Measurements from ENCODE around the gene FOSB.
"Not testable (repeated sequence)": the region's sequence is repeated elsewhere in the genome, so short reads cannot be mapped to it uniquely, and the experiment has no call there.

The FOSB gene

DNA sequence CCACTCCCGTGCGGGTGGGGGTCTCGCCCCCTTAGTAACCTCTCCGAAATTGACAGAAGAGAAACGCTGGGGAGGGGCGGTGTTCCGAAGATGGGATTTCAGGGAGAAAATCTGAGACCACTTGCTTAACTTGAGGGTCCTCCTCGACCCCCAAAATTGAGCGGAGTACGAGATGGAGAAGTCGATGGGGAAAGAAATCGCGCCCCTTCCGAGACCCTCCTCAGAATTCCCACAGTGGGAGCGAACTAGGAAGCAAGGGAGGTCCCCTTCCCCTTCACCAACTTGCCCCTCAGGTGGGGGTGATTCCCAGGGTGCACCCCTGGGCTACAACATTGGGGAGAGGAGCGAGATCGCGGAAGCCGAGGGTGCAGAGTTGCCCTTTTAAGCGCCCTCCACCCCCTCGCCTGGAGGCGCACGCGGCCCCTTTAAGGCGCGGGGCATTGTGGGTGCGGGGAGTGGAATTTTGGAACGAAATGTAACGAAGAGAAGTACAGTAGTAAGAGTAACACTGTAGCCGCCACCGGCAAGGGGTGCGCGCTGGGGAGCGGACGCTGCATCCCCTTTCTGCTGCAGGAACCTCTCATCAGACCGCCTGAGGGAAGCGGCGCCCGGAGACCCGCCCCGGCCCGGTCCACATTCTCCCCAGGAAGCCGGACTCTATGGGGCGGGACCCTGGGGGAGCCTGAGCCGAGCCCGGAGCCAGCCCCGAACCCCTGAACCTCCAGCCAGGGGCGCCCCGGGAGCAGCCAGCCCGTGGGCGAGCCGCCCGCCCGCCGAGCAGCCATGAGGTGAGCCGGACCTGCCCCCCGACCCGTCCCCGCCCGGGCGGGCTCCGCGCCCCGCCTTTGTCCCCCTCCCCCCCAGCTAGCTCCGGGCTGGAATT lies 39.4 kb downstream of the FOSB start, which contains the start of gene VASP:
VASP (plus strand) TSS at position 491 of the 883 bp plus-strand sequence; CDS start at position 784, 293 bp downstream.
- DNase-seq, result peak; percentile 73 to 82 (median 76)

DNA sequence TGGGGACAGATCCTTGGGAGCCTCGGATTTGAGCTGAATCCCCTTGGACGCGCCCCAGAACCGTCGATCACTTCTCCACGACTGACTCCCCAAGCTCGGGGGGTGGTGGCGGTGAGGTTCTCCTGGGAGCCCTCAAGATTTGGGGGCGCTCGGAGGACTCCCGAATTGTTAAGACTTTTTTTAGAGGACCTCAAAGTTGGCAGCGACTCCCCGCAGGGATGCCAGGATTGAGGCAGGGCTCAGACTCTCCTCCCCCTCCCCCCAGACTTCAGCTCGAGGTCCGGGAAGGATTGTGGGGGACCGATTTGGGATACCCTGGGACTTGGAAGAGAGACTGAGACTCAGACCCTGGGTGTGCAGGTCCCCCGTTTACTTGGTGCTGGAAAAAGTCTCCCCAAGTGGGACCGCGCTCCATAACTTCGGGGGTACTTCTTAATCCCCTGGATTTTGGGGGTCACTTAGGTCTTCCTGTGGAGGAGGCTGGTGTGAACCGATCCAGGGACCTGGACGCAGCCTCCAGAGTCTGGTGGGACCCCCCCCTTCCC lies 40.1 kb downstream of the FOSB start:
- DNase-seq, result peak in 1 of 3 experiments; percentile 38

DNA sequence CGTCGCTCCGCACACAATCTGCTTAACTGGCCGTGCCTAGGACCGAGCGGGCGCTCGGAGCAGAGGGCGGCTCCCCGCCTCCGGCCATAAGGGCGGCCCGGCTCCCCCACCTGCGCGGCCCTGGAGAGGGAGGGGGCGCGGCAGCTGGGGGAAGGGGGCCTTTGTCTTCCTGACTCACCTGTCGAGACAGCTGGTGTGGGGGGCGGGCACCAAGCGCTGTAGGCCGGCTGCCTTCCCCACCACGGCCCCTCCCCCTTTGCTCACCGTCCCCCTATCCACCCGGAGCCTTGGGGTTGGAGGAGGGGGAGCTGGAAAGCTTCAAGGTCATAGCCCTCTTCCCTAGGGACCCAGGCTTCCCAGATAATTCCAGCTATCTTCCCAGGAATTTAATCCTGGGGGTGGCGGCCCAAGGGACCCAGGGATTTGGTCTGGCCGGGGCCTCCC lies 40.6 kb downstream of the FOSB start:
- peak in 2 of 3 experiments; percentile 73 to 78 for DNase-seq

DNA sequence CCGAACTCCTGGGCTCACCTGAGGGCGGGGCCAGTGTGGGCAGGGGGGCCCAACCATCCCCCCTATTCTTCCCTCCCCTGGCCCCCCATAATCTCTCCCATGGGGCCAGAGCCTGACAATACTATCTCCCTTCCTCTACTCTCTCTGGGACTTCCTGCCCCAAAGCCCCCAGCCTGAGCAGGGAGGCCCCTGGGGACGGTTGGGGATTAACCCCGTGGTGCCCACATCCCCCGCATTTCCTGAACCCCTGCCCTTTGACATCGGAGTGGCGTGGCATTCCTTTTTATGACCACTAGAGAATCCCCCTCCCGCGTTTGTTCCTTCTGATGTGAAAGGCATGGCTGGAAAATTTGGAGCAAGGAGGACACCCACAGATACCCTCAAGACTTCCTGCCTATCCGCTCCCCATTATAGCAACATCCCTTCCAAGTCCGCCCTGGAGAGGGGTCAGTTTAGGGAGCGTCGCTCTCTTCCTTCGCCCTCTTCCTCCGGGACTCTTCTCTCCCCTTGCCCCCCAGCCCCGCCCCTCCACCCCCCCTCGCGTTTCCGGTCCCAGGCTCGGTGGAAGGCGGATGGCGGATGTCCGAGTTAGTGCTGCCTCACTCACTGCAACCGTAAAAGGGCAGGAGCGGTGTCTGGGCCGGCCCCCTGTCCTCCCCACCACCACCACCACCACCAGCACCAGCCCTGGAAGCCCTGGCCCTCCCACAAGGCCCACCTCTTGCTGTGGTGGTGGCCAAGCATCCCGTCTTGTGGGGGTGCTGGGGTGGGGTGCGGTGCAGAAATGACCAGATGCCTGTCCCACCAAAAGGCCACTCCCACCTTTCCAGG lies 41.3 kb downstream of the FOSB start:
- DNase-seq, result peak in 1 of 3 experiments; percentile 34

DNA sequence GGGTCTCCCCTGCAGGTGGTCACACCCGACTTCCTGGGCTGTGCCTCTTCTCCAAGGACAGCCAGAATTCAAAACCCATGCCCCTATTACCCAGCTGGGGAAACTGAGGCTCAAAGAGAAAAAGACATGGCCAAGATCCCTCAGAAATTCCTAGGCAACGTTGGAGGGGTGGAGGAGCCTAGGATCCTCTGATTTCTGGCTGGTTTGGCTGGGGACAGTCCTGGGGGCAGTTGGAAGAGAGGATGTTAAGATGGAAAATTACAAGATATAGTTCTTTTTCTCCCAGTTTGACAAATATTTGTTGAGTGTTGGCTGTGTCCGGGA lies 41.9 kb downstream of the FOSB start:
- DNase-seq, result no peak

DNA sequence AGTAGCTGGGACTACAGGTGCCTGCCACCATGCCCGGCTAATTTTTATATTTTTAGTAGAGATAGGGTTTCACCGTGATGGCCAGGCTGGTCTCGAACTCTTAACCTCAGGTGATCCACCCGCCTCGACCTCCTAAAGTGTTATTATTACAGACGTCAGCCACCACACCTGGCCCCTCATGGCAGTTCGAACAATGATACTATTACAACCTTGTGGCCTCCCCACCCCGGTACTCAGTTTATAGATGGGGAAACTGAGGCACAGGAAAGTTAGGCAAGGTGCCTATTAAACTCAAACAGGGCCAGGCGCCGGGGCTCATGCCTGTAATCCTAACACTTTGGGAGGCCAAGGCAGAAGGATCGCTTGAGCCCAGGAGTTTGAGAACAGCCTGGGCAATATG lies 42.6 kb downstream of the FOSB start:
- not testable (repeated sequence) for DNase-seq

DNA sequence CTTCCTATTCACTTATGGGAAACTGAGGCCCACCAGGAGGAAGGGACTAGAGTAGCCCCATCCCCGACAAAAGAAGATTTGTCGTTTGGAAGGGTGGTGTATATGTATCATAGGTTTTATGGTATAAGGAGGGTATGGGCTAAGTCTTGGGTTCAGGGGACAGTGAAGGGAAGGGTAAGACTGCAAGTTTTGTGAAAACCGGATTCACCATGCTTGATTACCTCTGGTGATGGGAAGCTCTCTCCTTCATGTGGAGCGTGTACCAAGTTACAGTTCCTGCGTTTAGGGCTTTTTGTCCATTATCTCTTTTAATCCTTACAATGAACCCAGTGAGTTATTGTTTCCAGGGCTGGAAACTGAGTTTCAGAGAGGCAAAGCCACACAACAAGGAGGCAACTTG lies 43.3 kb downstream of the FOSB start:
- DNase-seq, result no peak

DNA sequence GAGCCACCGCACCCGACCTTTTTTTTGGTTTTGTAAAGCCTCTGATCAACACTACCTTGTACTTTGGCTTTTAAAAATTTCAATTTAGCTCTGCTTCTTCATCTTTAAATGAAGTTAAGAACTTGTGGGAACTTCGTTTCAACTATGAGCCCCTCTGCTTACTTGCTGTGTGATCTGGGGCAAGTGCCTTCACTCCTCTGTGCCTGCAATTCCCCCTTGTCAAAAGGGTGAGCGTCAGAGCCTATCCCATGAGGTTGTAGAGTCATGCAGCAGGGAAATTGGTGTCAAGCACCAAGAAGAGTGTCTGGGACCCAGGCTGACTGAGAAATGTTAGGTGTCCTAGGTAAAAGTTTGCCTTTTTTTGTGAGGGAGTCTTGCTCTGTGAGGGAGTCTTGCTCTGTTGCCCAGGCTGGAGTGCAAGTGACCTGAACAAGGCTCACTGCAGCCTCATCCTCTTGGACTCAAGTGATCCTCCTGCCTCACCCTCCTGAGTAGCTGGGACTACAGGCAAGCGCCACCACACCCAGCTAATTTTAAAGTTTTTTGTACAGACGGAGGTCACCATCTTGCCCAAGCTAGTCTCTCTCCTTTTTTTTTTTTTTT lies 45.2 kb downstream of the FOSB start:
- DNase-seq, result no peak

DNA sequence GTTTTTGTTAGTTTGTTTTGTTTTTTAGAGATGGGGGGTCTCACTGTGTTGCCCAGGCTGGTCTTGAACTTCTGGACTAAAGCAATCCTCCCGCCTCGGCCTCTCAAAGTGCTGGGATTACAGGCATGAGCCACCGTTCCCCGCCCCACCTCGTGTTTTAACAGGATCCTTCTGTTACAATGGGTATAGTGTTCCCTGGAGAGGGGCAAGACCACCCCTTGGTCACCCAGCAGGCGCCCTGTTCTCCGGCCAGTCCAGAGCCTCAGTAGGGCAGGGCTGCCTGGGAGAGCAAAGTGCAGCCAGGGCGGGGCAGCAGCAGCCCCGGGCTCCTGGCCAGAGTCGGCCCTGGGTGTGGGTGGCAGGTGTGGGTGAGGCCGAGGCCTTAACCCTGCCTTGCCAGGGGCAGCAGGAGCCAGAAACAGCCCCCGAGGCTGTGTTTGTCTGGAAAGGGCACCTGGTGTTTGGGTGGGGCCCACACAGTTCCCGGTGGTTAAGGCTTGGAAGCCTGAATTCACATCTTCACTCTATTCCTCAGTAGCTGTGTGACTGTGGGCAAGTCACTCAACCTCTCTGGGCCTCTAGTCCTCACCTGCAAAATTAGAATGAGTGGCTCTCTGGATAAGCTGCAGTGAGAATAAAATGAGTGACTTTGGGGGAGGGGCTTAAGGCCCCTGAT lies 46.7 kb downstream of the FOSB start:
- DNase-seq, result no peak

DNA sequence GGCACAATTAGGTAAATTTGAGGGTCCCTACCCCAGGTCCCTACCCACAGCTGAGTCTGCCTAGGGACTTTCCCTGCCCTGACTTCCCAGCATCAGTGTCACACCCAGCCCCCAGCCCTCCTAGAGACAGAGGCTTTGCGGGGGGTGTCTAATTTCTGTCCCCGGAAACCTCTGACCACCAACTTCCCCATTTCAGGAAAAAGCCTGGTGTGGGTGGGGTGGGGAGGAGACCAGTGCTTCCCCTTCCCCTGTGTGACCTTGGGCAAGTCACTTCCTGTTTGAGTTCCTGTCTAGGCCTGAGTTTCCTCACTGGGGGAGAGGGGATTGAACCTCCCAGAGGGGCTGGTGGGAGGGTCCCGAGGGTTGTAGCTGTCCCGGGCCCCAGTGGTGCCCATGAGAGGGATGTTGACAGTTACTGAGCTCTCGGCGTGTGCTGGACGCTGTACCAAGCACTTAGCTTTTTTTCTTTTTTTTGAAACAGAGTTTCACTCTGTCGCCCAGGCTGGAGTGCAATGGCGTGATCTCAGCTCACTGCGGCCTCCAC lies 47.4 kb downstream of the FOSB start:
- no peak for DNase-seq

DNA sequence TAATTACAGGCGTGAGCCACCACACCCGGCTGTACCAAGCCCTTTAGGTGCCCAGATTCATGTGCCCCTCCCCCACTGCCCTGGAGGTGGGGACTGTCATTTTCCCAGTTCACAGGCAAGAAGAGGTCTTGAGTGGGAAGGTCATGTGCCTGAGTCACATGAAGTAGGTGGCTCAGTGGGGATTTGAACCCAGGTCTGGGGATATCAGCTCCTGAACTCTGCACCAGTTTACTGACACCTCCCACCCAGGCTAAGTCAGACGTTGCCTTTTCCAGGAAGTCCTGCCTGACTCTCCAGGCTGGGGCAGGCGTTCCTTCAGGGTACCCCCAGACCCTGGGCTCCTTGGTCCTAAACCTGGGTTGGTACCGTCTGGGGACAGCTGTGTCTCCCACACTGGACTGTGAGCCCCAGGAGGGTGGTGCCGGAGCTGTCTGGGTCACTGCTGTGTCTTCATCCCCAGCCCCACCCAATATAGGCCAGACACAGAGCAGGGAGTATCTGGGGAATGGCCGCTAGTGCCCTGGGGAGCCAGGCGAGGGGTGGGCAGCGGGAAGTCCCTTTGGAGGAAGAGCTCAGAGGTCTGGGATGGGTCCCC lies 48.1 kb downstream of the FOSB start:
- DNase-seq, result no peak

DNA sequence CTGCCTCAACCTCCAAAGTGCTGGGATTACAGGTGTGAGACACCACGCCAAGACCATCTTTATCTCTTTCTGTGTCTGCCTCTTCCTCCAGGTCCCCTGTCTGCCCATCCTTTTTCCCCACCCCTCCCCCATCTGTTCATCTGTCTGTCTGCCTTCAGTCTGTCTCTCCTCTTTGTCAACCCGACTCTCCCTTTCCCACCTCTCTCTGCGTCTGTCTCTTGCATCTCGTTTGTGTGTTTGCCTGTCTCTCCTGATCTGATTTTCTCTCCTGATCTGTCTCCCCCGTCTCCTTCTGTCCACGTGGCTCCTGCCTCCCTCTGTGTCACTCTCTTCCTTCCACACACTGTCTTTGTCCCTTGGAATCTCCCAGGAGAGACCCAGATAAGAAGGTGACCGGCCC lies 49.4 kb downstream of the FOSB start:
- DNase-seq, result no peak

DNA sequence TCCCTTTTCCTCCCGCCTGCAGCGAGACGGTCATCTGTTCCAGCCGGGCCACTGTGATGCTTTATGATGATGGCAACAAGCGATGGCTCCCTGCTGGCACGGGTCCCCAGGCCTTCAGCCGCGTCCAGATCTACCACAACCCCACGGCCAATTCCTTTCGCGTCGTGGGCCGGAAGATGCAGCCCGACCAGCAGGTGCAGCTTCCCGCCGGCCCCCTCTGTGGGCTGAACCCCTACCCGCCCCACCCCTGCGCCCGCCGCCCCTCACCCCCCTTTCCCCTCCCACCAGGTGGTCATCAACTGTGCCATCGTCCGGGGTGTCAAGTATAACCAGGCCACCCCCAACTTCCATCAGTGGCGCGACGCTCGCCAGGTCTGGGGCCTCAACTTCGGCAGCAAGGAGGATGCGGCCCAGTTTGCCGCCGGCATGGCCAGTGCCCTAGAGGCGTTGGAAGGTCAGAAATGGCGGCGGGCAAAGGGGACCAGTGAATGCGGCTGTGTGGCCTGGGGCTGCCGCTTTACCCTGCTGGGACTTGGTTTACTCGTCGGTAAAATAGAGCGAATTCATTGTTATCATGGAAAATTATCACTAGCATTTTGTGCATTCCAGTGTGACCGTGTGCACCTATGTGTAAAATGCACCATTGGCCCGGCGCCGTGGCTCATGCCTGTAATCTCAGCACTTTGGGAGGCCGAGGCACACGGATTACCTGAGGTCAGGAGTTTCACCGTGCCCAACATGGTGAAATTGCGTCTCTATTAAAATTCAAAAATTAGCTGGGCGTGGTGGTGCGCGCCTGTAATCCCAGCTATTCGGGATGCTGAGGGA lies 50.1 kb downstream of the FOSB start:
- no peak for DNase-seq

DNA sequence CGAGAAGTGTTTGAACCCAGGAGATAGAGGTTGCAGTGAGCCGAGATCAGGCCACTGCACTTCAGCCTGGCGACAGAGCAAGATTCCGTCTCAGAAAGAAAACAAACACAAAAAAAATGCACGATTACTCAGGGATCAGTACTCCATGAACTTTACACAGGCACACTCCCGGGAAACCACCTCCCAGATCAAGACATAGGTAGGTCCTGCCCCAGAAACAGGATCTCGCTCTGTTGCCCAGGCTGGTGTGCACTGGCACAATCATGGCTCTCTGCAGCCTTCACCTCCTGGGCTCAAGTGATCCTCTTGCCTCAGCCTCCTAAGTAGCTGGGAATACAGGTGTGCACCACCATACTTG lies 50.7 kb downstream of the FOSB start:
- no peak for DNase-seq

DNA sequence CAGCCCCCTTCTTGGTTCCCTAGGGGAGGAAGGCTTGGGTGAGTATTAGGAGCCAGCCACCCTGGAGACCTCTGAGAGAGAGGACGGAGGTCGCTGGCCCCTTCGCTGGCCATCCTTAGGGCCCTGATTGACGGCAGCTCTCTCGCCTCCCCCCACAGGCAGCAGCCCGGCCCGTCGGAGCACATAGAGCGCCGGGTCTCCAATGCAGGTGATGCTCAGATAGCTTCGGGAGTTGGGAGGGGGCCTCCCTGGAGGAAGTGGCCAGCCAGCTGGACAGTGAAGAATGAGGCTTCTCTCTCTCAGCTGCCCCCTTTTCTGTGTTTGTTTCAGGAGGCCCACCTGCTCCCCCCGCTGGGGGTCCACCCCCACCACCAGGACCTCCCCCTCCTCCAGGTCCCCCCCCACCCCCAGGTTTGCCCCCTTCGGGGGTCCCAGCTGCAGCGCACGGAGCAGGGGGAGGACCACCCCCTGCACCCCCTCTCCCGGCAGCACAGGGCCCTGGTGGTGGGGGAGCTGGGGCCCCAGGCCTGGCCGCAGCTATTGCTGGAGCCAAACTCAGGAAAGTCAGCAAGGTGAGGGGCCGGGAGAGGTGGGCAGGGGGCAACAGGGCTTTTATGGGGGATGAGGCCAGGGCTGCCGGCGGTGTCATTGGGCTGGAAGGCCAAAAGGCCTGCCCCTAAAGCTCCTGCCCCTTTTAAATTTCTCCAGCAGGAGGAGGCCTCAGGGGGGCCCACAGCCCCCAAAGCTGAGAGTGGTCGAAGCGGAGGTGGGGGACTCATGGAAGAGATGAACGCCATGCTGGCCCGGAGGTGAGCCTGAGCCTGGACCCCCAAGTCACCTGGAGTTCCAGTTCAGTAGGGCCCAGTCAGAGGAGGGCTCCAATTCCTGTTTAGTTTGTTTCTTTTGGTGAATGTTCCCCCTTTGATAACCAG lies 54.5 kb downstream of the FOSB start:
- no peak for DNase-seq

DNA sequence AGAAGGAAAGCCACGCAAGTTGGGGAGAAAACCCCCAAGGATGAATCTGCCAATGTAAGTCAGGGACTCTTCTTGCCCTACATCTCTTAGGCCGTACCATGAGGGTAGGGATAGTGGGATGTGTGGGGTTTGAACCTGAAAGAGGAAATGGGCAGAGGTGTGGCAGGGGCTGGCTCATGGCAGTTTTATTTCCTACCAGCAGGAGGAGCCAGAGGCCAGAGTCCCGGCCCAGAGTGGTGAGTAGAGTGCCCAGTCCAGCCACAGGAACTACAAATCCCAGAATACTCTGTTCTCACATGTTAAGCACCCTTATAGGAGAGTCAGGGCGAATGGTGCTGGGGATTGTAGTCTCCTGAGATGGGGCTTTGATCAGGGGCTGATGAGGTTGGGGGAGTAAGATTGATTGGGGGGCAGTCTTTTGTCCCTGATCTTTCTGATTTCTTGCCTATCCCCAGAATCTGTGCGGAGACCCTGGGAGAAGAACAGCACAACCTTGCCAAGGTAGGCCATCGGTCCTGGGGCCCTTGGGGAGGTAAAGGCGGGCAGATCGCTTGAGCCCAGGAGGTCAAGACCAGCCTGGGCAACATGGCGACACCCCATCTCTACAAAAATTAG lies 56.0 kb downstream of the FOSB start:
- peak; percentile 65 to 89 (median 86) for DNase-seq

DNA sequence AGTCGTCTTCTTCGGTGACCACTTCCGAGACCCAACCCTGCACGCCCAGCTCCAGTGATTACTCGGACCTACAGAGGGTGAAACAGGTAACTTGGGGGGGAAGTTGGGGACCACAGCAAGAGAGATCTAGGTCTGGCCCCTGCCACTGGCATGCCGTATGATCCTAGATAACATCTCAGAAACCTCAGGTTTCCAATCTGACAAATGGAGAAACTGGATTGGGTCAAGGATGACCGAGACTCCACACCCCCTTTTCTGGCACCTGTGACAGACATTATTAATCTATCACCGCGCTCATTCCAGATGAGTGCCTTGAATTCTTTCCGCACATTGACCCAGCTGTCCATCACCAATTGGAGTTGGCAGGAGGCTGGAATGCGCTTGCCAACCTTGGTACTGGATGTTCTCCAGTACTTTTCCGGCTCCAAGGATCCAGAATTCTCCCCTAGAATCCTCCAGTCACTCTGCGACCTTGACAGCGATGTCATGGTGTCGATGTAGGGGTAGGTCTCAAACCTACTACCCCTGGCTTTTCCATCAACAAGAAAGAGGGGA lies 56.9 kb downstream of the FOSB start:
- no peak for DNase-seq

All from NCI-H1417 (cell line).